ENCODE results near the gene SLIT3. TPM values are rescaled to one million over a fixed set of nuclear protein-coding genes. Genes with fewer than 3 reads are reported as not detected.

SLIT3 gene
- polyA plus RNA-seq, 3 donors = 0.99 to 24.6 (median 16.4) TPM

DNA sequence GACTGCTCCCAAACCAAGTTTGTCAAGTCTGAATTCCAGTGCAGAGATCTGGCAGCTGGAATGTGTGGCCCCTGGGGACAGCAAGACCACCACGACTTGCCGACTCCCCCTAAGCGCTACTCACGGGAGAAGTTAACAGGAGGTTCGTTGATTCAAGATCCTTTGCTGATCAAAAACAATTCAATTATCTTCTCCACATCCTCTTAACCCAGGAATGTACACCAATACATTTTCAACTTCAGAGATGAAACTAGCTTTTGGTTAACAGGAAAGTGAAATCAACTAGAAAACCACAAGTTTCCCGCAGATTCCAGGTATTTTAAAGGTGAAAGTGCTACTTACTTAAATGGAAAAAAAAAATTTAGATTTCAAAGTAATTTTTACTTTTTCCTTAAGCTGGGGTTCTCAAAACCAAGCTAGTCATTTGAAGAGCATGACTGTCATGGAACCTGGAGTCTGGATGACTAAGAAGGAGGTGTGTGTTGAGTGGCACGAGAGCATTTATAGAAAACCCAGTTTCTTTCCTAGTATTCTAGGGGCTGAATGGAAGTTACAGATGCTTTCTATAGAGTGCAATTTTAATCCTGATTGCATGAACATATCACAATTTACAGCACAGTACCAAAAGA lies 464.2 kb downstream of the SLIT3 start:
- WGBS, 3 donors = 63 to 82% (median 78%) methylated on average over 7 of the region's 7 CpGs
- H3K27ac ChIP-seq (ENCODE audit: low read depth, low read length) = no peak overlapping the region

DNA sequence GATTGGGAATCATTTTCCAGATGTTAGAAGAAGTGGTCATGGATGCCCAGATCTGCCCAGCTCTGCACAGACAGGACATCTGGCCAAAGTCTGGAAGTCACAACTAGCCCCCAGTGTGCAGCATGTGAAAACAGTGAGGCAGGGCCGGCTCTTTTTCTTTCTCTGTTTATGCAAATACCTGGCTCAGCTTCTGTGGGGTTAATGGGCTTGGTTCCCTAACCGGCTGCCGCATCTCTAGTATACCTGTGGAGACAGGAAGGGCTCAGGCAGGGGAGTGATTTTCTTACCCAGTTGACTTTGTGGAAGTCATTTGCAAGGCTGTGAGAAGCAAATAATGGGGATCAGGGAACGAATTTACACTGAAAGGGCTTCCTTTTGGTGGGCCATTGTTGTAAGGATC lies 467.0 kb downstream of the SLIT3 start:
- 68 to 75% (median 70%) methylated on average over 4 of the region's 4 CpGs for WGBS, 3 donors
- H3K27ac ChIP-seq (ENCODE audit: low read depth, low read length) = no peak overlapping the region

DNA sequence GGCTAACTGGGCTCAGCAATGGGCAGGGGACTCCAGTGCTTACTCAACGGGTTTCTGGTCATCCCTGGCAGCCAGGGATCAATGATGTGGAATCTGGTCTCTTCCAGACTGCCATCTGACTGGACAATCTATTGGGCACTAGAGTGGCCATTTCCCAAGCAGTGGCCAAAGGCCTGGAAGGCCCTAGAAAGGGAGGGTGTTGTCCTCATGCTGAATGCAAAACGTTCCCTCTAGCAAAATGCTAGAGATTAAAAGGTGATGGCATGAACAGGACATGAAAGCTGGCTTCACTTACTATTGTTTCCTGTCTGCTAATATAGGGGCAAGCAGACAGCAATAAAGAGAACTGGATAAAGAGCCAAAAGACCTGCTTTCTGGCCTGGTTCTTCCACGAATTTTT lies 467.6 kb downstream of the SLIT3 start:
- H3K27ac ChIP-seq (ENCODE audit: low read depth, low read length) = no peak overlapping the region
- 42 to 47% (median 44%) methylated on average over 3 of the region's 3 CpGs for WGBS, 3 donors

DNA sequence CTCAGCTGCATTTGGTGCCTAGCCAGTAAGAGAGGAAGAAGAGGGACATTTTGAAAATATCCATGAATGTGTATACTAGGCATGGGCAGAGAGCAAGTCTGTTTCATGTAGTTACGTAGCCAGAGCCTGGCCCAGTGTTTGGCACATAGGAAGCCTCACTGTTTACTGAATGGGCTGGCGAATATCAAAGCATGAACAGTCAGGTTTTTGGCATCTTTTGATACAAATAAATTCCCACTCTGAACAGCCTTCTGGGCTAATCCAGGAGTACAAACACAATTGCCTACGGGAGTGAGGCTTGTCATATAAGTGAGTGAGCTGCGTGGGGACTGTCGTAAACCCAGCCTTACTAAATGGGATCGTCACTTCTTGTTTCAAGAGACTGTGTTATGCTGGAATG lies 468.6 kb downstream of the SLIT3 start:
- 87 to 94% (median 89%) methylated on average over 6 of the region's 6 CpGs for WGBS, 3 donors
- H3K27ac ChIP-seq (ENCODE audit: low read depth, low read length) = no peak overlapping the region

DNA sequence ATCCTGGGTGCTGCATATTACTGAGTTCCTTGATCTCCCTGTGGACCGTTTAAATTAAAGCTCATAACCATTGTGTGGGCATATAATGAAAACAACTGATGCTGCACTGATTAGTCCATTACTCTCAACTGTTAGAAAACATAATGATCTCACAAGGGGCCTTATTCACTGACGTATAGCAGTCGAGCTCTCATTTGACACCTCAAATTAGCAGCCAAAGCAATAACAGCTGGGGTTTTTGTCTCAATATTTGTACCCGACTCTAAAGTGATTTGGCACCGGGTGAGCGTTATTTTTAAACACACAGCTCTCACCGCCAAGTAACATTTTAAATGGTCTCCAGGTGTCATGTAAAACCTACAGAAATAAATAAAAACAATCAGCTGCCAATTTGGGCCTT lies 469.6 kb downstream of the SLIT3 start:
- no peak overlapping the region for H3K27ac ChIP-seq (ENCODE audit: low read depth, low read length)
- WGBS, 3 donors = 74 to 86% (median 83%) methylated on average over 7 of the region's 7 CpGs

DNA sequence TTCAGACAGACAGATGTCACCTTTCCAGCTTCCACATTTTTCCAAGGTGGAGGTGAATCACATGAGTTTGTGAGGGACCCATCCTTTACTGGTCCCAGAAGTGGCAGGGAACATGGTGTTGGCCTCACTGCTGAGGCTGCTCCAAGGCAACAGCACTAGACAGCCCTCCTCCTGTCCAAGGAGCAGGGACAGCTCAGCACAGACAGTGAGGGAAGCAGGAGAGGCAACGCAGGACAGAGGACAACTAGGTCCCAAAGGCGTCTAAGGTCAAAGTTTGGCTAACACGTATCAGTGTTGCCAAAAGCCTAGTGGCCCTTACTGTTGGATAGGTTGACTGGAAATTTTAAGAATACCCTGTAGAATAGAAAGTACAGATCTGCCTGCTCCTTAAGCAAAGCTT lies 470.1 kb downstream of the SLIT3 start:
- WGBS, 3 donors = 57 to 81% (median 73%) methylated on average over 3 of the region's 3 CpGs
- H3K27ac ChIP-seq (ENCODE audit: low read depth, low read length) = no peak overlapping the region

DNA sequence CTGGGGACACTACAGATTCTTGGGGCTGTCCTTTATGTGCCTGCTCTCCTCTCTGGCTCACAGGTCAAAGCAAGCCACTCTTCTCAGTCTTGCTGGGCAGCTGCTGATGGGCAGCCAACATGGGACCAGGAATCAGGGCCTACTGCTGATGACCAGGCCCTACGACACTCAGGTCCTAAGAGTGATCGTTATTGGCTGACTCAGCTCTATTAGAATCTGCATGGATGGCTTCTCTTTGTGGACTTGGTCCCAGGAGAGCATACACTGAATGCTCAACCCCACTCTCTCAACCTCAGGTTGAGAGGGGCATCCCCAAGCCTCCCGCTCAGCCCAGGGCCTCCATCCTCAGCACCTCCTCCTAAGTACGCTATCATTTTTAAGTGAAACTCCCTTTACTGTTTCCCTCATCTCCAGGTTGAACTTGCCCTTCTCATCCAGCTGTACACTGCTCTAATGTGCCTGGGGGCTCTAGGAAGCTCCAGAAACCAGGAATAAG lies 471.0 kb downstream of the SLIT3 start:
- 88 to 95% (median 95%) methylated on average over 4 of the region's 4 CpGs for WGBS, 3 donors

DNA sequence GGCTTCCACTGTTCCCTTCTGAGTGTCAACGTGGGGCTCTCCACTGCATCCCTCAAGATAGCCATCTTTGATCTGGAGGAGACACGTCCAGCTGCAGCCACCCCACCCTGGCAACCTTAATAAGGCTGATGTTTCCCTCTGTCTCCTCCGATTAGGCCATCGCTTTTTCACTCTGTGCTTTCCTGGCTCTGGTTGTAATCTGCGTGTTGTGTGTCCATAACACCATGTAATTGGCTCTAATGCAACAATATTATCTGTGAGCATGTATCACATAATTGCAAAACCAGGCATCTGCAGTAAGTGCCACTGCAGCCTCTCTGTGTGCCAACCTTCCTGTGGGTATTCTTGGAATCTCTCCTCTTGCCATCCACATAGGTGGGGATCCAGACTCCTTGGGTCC lies 471.9 kb downstream of the SLIT3 start:
- 88 to 90% (median 88%) methylated on average over 5 of the region's 5 CpGs for WGBS, 3 donors
- H3K27ac ChIP-seq (ENCODE audit: low read depth, low read length) = no peak overlapping the region

More for the DNA sequence above, 471.0 kb downstream of the SLIT3 start:
- H3K27ac ChIP-seq (ENCODE audit: low read depth, low read length) = no peak overlapping the region

DNA sequence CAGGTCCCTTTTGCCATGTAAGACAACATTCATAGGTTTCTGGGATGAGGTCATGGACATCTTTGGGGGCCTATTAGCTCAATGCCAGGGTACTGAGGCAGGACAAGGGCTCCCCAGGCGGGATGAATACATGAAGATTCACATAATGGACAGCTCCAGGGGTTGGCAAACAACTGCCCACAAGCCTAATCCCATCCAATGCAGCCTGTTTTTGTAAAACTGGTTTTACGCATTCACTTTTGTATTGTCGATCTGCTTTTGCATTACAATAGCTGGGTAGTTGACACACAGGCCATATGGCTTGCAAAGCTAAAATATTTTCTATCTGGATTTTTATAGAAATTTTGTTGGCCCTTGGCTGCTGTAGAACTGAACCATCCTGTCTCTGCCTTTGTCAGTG lies 473.3 kb downstream of the SLIT3 start:
- H3K27ac ChIP-seq (ENCODE audit: low read depth, low read length) = no peak overlapping the region
- 82 to 90% (median 89%) methylated on average over 3 of the region's 3 CpGs for WGBS, 3 donors

DNA sequence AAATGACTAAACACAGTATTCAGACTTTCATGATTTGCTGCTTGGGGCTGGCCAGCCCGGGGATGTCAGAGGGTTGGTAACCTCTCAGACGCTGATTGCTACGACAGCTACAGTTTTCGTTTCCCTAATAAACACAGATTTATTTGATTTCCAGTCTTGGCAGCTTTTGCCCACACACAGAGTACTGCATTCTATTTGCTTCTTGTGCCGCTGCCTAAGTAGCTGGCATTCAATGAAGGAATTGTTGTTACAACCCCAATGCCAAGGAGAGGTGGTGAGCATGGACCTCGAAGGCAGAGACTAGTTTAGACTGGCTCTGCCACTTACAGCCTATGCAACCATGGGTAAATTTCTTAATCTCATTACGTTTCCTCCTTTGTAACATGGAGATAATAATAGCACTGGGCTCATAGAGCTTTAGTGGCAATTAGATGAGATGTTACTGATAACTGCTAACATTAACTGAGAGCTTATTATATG lies 474.7 kb downstream of the SLIT3 start:
- no peak overlapping the region for H3K27ac ChIP-seq (ENCODE audit: low read depth, low read length)
- WGBS, 3 donors = 62 to 86% (median 85%) methylated on average over 7 of the region's 7 CpGs

DNA sequence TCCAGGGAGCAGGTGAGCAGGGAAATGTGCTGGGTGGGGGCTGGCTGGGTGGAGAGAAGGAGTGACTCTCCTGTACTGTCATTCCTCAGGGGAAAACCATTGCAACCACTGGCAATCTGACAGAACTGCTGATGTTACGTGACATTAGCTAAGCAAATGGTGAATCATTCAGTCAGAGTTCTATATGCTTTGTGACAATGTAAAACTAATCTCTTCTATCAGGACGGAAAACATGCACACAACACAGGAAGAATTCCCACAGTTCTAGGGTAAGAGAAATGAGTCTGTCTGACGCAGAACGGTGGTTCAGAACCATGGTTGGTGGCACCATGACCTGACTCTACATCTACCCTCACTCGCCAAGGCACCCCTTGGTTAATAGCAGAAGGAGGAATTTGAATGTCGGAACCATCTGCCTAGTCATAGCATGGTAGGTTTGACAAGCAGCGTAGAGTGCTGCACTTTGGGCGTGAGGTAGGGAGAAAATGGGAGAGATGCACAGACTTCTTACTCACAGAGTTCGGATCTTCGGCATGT lies 478.1 kb downstream of the SLIT3 start:
- 85 to 92% (median 91%) methylated on average over 10 of the region's 10 CpGs for WGBS, 3 donors
- no peak overlapping the region for H3K27ac ChIP-seq (ENCODE audit: low read depth, low read length)

DNA sequence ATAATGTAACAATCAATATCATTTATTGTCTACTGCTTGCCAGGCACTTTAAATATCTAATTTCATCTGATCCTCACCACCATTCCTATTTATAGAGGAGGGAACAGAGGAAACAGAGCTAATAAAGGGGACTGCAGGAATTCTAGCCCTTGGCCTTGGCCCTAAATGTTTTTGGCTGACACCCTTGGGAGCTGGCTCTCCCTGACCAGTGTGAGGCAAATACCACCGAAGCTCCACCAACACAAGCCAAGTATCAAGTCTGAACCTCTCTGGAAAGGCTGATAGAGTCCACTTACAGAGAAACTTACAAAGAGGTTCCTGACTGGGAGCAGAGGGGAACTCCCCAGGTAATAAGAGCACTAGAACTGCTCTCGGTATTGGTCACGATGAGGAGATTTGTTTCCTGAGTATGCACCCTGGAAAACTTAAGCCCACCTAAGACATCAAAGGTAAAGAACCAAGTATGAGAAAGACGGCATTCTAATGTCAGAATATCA lies 478.6 kb downstream of the SLIT3 start:
- 70 to 81% (median 71%) methylated on average over 4 of the region's 4 CpGs for WGBS, 3 donors

DNA sequence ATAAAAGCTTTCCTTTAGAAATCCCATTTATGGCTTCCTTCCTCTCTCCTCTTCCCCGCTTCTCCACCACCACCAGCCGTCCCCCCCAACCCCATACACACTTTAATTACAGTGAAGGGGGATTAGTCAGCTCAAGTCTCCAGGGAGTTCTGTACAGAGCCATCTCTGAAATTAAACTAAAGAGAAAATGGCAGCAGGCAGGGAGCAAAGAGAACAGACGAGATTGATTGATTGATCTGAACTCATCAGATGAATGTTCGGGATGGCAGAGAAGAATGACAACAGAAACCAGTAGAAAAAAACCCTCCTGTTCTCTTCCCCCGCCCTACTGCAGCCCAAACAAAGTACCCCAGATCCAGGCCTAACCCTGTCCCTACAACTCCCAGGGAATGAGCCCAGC lies 480.1 kb downstream of the SLIT3 start:
- no peak overlapping the region for H3K27ac ChIP-seq (ENCODE audit: low read depth, low read length)
- WGBS, 3 donors = 75 to 87% (median 85%) methylated on average over 5 of the region's 5 CpGs

More for the DNA sequence above, 478.6 kb downstream of the SLIT3 start:
- no peak overlapping the region for H3K27ac ChIP-seq (ENCODE audit: low read depth, low read length)

DNA sequence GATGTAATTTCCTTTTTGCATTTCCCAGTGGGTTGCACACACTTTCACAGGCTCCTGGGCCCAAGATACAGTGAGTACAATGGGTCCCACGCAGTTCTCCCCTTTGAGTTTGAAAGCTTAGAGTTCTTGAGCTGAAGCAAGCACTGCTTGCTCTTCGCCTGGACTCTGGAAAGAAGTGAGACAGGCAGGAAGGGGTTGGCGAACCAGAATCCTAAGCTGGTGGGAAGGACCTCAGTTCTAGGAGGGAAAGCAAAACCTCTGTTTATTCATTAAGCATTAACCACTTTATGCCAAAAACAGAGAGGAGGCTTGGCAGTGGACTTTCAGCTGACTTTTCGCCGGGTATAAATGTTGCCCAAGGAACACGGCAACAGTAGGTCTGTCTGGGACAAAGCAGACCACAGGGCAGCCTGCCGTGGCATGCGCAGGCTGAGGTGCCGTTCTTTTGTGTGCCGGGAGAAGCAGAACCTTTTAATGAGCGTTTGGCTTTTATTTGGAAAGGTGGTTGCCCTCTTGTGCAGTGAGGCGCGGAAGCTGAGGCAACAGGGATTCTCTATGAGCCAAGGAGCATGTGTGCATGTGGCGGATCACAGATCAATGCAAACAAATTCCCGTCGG lies 481.8 kb downstream of the SLIT3 start:
- 60 to 92% (median 90%) methylated on average over 16 of the region's 16 CpGs for WGBS, 3 donors
- no peak overlapping the region for H3K27ac ChIP-seq (ENCODE audit: low read depth, low read length)

DNA sequence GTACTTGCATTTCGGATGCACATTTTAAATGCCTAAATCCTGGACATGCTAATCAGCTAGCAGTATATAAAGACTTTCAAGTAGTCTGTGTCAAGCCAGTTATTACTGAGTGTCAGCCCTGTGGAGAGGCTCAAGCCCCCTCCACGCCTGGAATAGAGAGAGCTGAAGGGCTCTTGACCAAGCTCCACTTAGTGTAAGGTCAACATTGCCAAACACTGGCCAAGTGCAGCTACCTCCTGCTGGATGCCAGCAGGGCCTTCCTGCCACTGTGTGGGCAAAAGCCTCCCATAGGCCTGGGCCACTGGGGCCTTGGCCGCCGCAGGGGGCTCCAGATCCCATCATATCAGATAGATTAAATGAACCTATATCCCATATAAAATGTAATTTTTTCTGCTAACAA lies 482.4 kb downstream of the SLIT3 start:
- WGBS, 3 donors = 85 to 90% (median 87%) methylated on average over 4 of the region's 4 CpGs
- no peak overlapping the region for H3K27ac ChIP-seq (ENCODE audit: low read depth, low read length)

DNA sequence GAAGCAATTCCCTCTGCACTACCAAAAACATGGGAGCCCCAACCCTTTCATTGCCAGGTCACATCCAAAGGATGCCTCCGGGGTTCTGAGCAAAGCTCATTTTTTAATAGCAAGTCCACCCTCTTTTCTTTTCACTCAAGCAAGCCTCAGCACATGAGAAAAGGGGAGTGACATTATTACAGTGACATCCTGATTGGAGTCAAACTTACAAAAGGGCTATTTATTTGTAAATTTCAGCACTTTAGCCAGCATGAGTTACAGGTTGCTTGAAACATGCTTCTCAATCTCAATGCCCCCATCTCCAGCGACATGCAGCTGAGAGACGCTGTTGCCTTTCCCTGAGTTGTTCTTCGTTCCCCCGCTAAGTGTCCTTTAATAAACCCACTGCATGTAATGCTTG lies 483.3 kb downstream of the SLIT3 start:
- WGBS, 3 donors = 76 to 82% (median 81%) methylated on average over 5 of the region's 5 CpGs
- H3K27ac ChIP-seq (ENCODE audit: low read depth, low read length) = no peak overlapping the region

DNA sequence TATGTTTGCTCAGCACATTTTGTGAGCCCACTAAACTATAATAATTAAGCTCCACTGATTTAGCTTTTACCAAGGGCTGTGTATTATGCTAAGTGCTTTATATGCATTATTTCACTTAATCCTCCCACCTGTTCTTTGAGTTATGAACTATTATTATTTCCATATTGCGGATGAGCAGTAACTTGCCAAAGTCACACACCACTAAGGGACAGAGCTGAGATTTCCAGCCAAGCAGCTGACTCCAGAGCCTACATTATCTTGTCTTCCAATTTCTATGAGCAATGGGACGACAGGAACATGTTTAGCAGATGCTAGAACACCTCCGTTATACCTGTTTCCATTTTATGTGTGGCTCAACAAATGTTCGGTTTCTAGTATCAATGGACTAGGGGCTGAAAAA lies 484.3 kb downstream of the SLIT3 start:
- WGBS, 3 donors = 85 to 90% (median 88%) methylated on average over 4 of the region's 4 CpGs
- H3K27ac ChIP-seq (ENCODE audit: low read depth, low read length) = no peak overlapping the region

DNA sequence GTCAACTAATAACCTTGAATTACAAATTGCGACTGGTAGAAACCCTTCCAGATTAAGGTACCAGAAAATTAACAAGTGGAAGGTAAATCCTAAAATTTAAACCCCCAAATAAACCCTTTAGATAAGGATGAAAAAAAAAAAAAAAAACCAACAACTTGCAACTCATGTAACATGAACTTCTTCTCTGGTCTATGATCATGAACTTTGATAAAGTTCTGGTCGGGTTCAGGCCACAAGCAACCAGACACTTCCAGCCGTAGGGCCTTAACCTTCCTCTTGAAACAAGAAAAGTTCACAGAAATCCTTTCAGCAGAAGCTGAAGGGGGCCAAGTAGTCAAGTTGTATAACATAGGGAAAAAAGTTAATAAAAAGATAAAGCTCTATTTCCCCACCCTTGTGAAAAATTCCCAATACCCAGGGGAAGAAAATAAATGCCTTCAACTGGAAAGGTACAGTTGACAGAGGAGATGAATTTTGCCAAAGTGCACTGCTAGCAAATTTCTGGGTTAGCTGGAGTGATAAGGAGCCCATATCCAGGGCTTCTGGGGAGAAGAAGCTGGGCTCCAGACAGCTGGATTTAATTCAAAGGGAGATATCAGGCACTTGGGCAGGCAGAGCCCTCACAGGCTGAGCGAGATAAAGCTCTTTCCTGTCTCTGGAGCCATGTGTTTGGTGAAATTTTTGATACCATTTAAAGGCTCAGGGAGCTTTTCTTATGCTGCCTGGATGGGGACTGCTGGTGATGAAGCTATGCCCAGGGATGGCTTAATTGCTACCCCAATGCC lies 487.6 kb downstream of the SLIT3 start:
- H3K27ac ChIP-seq (ENCODE audit: low read depth, low read length) = no peak overlapping the region

DNA sequence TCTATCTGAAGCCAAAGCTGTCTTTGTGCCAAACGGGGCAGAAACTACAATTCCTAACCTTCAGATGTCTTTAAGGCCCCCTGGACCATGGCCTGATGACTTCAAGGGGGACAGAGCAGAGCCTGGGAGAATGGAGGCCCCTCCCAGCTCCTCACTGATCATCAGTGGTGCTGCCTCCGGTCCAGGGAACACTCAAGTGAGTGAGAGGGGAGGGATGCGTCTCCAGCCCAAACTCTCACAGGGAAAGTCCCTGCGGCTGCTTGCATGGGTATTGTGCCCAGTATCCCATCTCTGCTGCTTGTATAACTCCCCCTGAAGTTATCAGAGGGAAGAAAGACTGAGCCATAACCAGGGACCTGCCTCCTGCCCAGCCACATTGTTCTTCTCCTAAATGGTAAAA lies 490.3 kb downstream of the SLIT3 start:
- no peak overlapping the region for H3K27ac ChIP-seq (ENCODE audit: low read depth, low read length)
- WGBS, 3 donors = 74 to 87% (median 84%) methylated on average over 4 of the region's 4 CpGs

More for the DNA sequence above, 487.6 kb downstream of the SLIT3 start:
- WGBS, 3 donors = 42 to 80% (median 70%) methylated on average over 4 of the region's 4 CpGs
